Fibroblast of villous mesenchyme (primary cell): ENCODE results near the gene TSHZ2. TPM values are rescaled to one million over a fixed set of nuclear protein-coding genes. Genes with fewer than 3 reads are reported as not detected.

Experiments
- DNase-seq: peaks from one replicate; pipeline ENCODE4 v3.0.0-alpha.2; 2010; ENCODE audit warnings: low read depth
- H3K4me3 ChIP-seq: 2 replicates; pipeline ENCODE4 v1.5.1; 2011; ENCODE audit warnings: low read depth, mild to moderate bottlenecking, low read length
- CTCF ChIP-seq: IDR thresholded peaks from 2 replicates; pipeline ENCODE4 v1.5.1; 2012; ENCODE audit warnings: low read depth, mild to moderate bottlenecking, low read length; ENCODE audit not compliant: insufficient read depth
- total RNA-seq: library from RNA; depleted of rRNA; stranded (reverse); fragments of >200 nt; gene quantifications from 2 replicates; pipeline ENCODE4 v1.2.3, GENCODE V29; 2012

Gene TSHZ2
- total RNA-seq, 1 donor: 2.6 TPM

DNA sequence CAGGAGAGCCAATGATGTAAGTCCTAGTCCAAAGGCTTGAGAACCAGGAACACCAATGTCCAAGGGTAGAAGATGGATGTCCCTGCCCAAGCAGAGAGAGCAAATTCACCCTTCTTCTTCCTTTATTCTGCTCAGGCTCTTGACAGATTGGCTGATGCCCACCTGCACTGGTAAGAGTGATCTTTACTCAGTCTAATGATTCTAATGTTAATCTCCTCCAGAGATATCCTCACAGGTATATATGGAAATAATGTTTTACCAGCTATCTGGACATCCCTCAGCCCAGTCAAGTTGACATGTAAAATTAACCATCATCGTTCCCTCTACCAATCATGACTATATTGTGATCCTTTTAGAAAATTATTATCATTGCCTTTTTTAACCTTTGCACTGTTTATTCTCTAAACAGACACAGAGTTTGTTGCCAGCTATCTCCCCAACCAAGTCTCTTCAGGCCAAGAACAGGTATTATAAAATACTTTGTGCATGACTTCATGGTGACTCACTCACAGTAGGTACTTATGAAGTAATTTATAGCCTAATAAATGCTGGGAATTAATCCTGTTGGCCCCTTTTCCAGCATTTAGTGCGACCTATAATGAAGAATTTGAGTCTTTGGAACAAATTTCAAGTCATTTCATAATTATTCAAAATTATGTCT, 26.2 kb upstream of the TSHZ2 start:
- no peak for TF ChIP-seq CTCF
- no peak for DNase-seq
- no peak overlapping the region for H3K4me3 ChIP-seq

GRCh38 chr20:52948491-52948890, 23.7 kb upstream of the TSHZ2 start:
- TF ChIP-seq CTCF: no peak
- DNase-seq: peak; percentile 21
- H3K4me3 ChIP-seq: no peak overlapping the region

- peak; percentile 46 for DNase-seq
- TF ChIP-seq CTCF: no peak
- H3K4me3 ChIP-seq: no peak overlapping the region
Observed at GRCh38 chr20:52953020-52953419, 19.1 kb upstream of the TSHZ2 start.

DNA sequence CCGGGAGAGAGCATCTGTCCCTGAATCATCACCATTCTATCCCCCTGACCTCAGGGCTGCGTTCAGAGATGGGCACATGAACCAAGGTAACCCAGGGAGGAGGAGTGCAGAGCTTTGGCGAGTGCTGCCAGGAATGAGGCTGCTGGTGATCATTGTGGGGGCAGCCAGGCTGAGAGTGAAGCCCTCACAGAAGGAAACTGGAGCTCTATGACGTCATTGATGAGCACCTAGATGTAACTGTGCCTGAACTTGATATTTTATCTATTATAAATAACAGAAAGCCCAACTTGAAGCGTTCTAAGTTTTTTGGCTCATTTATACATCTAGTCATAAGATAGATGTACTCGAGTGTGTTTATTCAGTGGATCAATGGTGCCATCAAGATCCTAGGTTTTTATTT, 17.3 kb upstream of the TSHZ2 start:
- no peak overlapping the region for H3K4me3 ChIP-seq
- TF ChIP-seq CTCF: no peak
- DNase-seq: no peak

GRCh38 chr20:52958211-52958610, 13.9 kb upstream of the TSHZ2 start:
- TF ChIP-seq CTCF: no peak
- DNase-seq: no peak

GRCh38 chr20:52959125-52959524, 13.0 kb upstream of the TSHZ2 start:
- no peak overlapping the region for H3K4me3 ChIP-seq
- TF ChIP-seq CTCF: no peak
- DNase-seq: no peak

More at GRCh38 chr20:52958211-52958610, 13.9 kb upstream of the TSHZ2 start:
- H3K4me3 ChIP-seq: no peak overlapping the region

- no peak for TF ChIP-seq CTCF
- DNase-seq: no peak
- H3K4me3 ChIP-seq: no peak overlapping the region
Observed at GRCh38 chr20:52962183-52962582, 10.0 kb upstream of the TSHZ2 start.
